HEK293 (cell line): ENCODE results near the gene CEACAM1.

Experiments
- CTCF ChIP-seq: fragments of 450-650 bp; formaldehyde crosslinking; IDR thresholded peaks from 2 replicates; pipeline ENCODE4 v1.5.1; 2016; ENCODE audit warnings: missing biosample characterization, missing genetic modification characterization
- ZNF561 ChIP-seq: fragments of 450-650 bp; IDR thresholded peaks from 2 replicates; pipeline ENCODE4 v1.5.1; 2018; ENCODE audit warnings: missing biosample characterization, missing genetic modification characterization, borderline replicate concordance

GRCh38 chr19:42495663-42496062 is 32.6 kb downstream of the CEACAM1 start:
- no peak for TF ChIP-seq CTCF (tag by site-specific recombination)
- TF ChIP-seq ZNF561, result no peak
